AG04449 (cell line): ENCODE measurements around the gene PRKCH.

ENCODE experiments used
- CTCF ChIA-PET: fragments of 350-600 bp; formaldehyde crosslinking; extraction: SDS; loops from one replicate; lab custom pipeline; 2021; ENCODE audit warnings: antibody characterized with exemption; lab: Yijun Ruan, JAX
- POLR2A ChIA-PET: fragments of 400-600, 350-600 bp; formaldehyde crosslinking; extraction: SDS; loops from one replicate; lab custom pipeline; 2020; ENCODE audit warnings: antibody characterized with exemption, inconsistent platforms; lab: Yijun Ruan, JAX
- DNase-seq: peaks from one replicate; pipeline ENCODE4 v3.0.0-alpha.2; 2010; ENCODE audit warnings: low read depth, low spot score
- H3K4me3 ChIP-seq: 2 replicates; pipeline ENCODE4 v1.5.1; 2011; ENCODE audit warnings: low read depth, mild to moderate bottlenecking, control low read depth, low read length
- TF ChIP-seq, protein P1 (sequence below): IDR thresholded peaks from one replicate; pipeline ENCODE4 v1.5.1; 2011; ENCODE audit warnings: mild to moderate bottlenecking, moderate library complexity, low read length, control low read depth, inconsistent platforms; ENCODE audit not compliant: insufficient read depth; ENCODE audit errors: missing control alignments

The PRKCH gene

DNA sequence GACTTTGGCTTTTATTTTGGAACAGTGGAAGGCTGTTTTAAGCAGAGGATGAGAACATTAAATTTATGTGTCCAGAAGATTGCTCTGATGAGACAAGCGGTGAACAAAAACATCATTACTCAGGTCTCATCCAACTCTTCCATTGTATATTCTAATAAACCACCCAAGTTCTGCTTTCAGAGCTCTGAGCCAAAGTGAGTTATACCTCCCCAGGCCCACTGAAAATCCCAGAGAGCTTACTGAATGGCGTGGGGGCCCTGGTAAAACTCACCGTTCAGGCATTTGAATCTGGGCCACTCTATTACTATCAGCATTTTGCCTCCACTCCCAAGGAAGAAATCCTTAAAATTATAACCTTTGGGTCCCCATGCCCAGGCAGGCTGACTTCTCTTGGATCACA lies 251.9 kb downstream of the PRKCH start:
- POLR2A ChIA-PET, result interaction anchor here (1.0 to 1.7 kb wide), 4 partner anchors 8 to 122 kb away, joined by 3 to 11 read pairs (median 6); partner anchors contain the start of gene HIF1A
- CTCF ChIA-PET, result interaction anchor here (0.7 to 6.3 kb wide), 6 partner anchors 8 to 120 kb away, joined by 3 to 33 read pairs (median 4); no protein-coding TSS in a partner anchor
- TF ChIP-seq, protein P1, sequence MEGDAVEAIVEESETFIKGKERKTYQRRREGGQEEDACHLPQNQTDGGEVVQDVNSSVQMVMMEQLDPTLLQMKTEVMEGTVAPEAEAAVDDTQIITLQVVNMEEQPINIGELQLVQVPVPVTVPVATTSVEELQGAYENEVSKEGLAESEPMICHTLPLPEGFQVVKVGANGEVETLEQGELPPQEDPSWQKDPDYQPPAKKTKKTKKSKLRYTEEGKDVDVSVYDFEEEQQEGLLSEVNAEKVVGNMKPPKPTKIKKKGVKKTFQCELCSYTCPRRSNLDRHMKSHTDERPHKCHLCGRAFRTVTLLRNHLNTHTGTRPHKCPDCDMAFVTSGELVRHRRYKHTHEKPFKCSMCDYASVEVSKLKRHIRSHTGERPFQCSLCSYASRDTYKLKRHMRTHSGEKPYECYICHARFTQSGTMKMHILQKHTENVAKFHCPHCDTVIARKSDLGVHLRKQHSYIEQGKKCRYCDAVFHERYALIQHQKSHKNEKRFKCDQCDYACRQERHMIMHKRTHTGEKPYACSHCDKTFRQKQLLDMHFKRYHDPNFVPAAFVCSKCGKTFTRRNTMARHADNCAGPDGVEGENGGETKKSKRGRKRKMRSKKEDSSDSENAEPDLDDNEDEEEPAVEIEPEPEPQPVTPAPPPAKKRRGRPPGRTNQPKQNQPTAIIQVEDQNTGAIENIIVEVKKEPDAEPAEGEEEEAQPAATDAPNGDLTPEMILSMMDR, result no peak
- DNase-seq, result no peak
- H3K4me3 ChIP-seq, result no peak overlapping the region

DNA sequence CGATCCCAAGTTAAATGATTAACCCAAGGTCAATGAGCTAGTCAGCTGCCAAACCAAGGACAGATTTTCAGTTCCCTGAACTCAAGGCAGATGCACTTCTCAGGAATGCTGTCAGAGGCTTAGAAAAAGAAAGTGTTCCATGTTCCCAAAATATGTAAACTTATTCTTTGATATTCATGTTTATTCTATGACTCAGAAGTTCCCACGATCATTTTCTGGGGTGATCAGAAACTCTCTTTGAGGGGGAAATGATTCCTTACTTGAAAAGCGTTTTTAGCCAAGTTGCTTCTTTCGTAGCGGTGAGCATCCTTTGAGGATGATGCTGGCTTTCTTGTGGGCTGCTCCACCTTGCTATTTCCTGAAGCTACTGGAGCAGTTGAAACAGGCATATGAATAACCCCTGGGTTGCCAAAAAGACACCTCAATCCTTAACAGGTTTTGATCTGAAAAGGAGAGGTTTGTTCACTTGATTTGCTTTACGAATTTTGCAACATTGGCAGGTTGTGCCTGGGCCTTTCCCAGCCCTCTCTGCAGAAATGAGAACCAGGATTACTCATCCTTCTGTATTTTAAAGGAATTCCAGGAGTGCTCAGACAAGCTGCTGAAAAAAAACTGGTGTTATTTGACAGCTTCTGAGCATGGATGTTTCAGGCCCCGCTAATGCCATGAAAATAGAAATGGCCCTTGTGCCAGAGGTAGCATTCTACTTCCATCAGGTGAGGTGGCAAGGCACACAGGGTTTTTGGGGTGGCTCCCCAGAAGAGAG lies 252.6 kb downstream of the PRKCH start:
- TF ChIP-seq, protein P1, result no peak
- CTCF ChIA-PET, result interaction anchor here (0.7 to 6.3 kb wide), 5 partner anchors 8 to 120 kb away, joined by 3 to 33 read pairs (median 3); no protein-coding TSS in a partner anchor
- no peak overlapping the region for H3K4me3 ChIP-seq
- POLR2A ChIA-PET, result interaction anchor here (1.0 to 1.7 kb wide), 6 partner anchors 9 to 121 kb away, joined by 3 to 11 read pairs (median 6); partner anchors contain the start of gene HIF1A
- no peak for DNase-seq

GRCh38 chr14:61574514-61574807 lies 253.1 kb downstream of the PRKCH start:
- TF ChIP-seq, protein P1, result no peak
- ChIA-PET POLR2A (interaction anchor here (1.0 to 1.7 kb wide), 5 partner anchors 9 to 37 kb away, joined by 3 to 11 read pairs (median 8); no protein-coding TSS in a partner anchor), CTCF (interaction anchor here (1.2 to 6.3 kb wide), 2 partner anchors 99 to 112 kb away, joined by 4 to 33 read pairs; no protein-coding TSS in a partner anchor)

GRCh38 chr14:61575126-61575525 lies 253.7 kb downstream of the PRKCH start:
- DNase-seq, result no peak
- CTCF ChIA-PET, result no interaction called here

More at GRCh38 chr14:61574514-61574807, 253.1 kb downstream of the PRKCH start:
- no peak for DNase-seq
- H3K4me3 ChIP-seq, result no peak overlapping the region

GRCh38 chr14:61575551-61576150 lies 254.3 kb downstream of the PRKCH start:
- ChIA-PET CTCF (interaction anchor here (0.7 kb wide), 1 partner anchor 11 kb away, joined by 3 read pairs; no protein-coding TSS in a partner anchor), POLR2A (interaction anchor here (0.6 to 1.0 kb wide), 2 partner anchors 11 to 13 kb away, joined by 3 to 4 read pairs; no protein-coding TSS in a partner anchor)
- TF ChIP-seq, protein P1, result no peak
- no peak overlapping the region for H3K4me3 ChIP-seq
- no peak for DNase-seq

More at GRCh38 chr14:61575126-61575525, 253.7 kb downstream of the PRKCH start:
- POLR2A ChIA-PET, result interaction anchor here (1.0 kb wide), 1 partner anchor 13 kb away, joined by 4 read pairs; no protein-coding TSS in a partner anchor
- TF ChIP-seq, protein P1, result no peak
- H3K4me3 ChIP-seq, result no peak overlapping the region
